SU-DHL-6 (cell line): ENCODE measurements around the gene FAIM2.

ENCODE experiments used
- H2AFZ ChIP-seq: fragments of 200-600 bp; sonication (generic); 2 replicates; pipeline ENCODE4 v1.6.1; 2014; ENCODE audit warnings: low read depth, mild to moderate bottlenecking, moderate library complexity, mixed read lengths, antibody characterized with exemption, low read length; ENCODE audit not compliant: severe bottlenecking
- H3F3A ChIP-seq: fragments of 200-600 bp; shearing (Covaris generic); 2 replicates; pipeline ENCODE4 v1.6.0; 2016; ENCODE audit warnings: antibody characterized with exemption, mild to moderate bottlenecking; ENCODE audit not compliant: insufficient read depth
- H3K27ac ChIP-seq: fragments of 200-600 bp; sonication (generic); 2 replicates; pipeline ENCODE4 v1.5.1; 2016; ENCODE audit warnings: low read depth, mild to moderate bottlenecking, low read length, moderate library complexity, mixed read lengths
- H3K27me3 ChIP-seq: fragments of 200-600 bp; sonication (generic), shearing (Covaris generic); 2 replicates; pipeline ENCODE4 v1.6.0; 2014; ENCODE audit warnings: mild to moderate bottlenecking, low read length
- H3K36me3 ChIP-seq: fragments of 200-600 bp; sonication (generic); 2 replicates; pipeline ENCODE4 v1.6.1; 2014; ENCODE audit warnings: mild to moderate bottlenecking, low read length, mixed read lengths
- H3K4me2 ChIP-seq: fragments of 300-600, 200-600 bp; shearing (Covaris generic), sonication (generic); 2 replicates; pipeline ENCODE4 v1.6.0; 2014; ENCODE audit warnings: low read length, low read depth, mild to moderate bottlenecking; ENCODE audit not compliant: poor library complexity, severe bottlenecking
- H3K4me3 ChIP-seq: fragments of 200-600 bp; sonication (generic); 2 replicates; pipeline ENCODE4 v1.5.1; 2014; ENCODE audit warnings: antibody characterized with exemption, low read length, mild to moderate bottlenecking, mixed read lengths; ENCODE audit not compliant: insufficient read depth, poor library complexity, severe bottlenecking
- H3K79me2 ChIP-seq: fragments of 200-600 bp; sonication (generic); 2 replicates; pipeline ENCODE4 v1.6.1; 2014; ENCODE audit warnings: mild to moderate bottlenecking, low read length, moderate library complexity; ENCODE audit not compliant: insufficient read depth
- H3K9ac ChIP-seq: fragments of 200-600 bp; sonication (generic); 2 replicates; pipeline ENCODE4 v1.7.0; 2014; ENCODE audit warnings: mild to moderate bottlenecking, low read length
- H3K9me2 ChIP-seq: fragments of 200-600 bp; sonication (generic); replicated peaks from 2 replicates; pipeline ENCODE4 v1.6.1; 2014; ENCODE audit warnings: low read length; ENCODE audit not compliant: insufficient read depth
- H3K9me3 ChIP-seq: fragments of 200-600 bp; sonication (generic); 2 replicates; pipeline ENCODE4 v1.6.1; 2014; ENCODE audit warnings: low read length, mixed read lengths; ENCODE audit not compliant: insufficient read depth
- H4K20me1 ChIP-seq: fragments of 200-600 bp; sonication (generic); 2 replicates; pipeline ENCODE4 v1.6.1; 2014; ENCODE audit warnings: low read depth, mild to moderate bottlenecking, antibody characterized with exemption, low read length, moderate library complexity, mixed read lengths
- CTCF ChIP-seq: fragments of 200-600 bp; sonication (generic); IDR thresholded peaks from one replicate; pipeline ENCODE4 v1.5.1; 2017; ENCODE audit warnings: antibody characterized with exemption, mild to moderate bottlenecking, low read length, moderate library complexity; ENCODE audit not compliant: insufficient read depth, poor library complexity, severe bottlenecking
- EZH2phosphoT487 ChIP-seq: fragments of 200-600 bp; sonication (generic), shearing (Covaris generic); conservative IDR thresholded peaks from 2 replicates; pipeline ENCODE4 v1.6.1; 2018; ENCODE audit warnings: mild to moderate bottlenecking, antibody characterized with exemption, low read length, moderate library complexity, mixed read lengths

The FAIM2 gene

GRCh38 chr12:49877066-49877465, 26.6 kb downstream of the FAIM2 start:
- no peaks in the 10 kb centered on the region for H3K36me3 ChIP-seq
- no peaks in the 10 kb centered on the region for H4K20me1 ChIP-seq
- no peaks in the 10 kb centered on the region for H3K9me2 ChIP-seq
- no peaks in the 10 kb centered on the region for H3K79me2 ChIP-seq
- peaks cover 12% of the 10 kb centered on the region; the same call in 1 of the 2 replicates for H3K9me3 ChIP-seq
- no peak overlapping the region for H3K9ac ChIP-seq
- no peak overlapping the region for H2AFZ ChIP-seq
- no peaks in the 10 kb centered on the region for H3K27me3 ChIP-seq
- no peak for TF ChIP-seq CTCF
- no peak overlapping the region for H3K4me3 ChIP-seq
- no peak overlapping the region for H3K4me2 ChIP-seq
- H3F3A ChIP-seq: peaks cover 17% of the 10 kb centered on the region; the same call in 1 of the 2 replicates
- H3K27ac ChIP-seq: no peak overlapping the region

- no peak overlapping the region for H3K27ac ChIP-seq
- no peaks in the 10 kb centered on the region for H3K36me3 ChIP-seq
- peaks cover 17% of the 10 kb centered on the region; the same call in 1 of the 2 replicates for H3F3A ChIP-seq
- H3K9ac ChIP-seq: no peak overlapping the region
- H4K20me1 ChIP-seq: no peaks in the 10 kb centered on the region
- H3K9me3 ChIP-seq: peaks cover 12% of the 10 kb centered on the region; the same call in 1 of the 2 replicates
- no peak overlapping the region for H3K4me2 ChIP-seq
- no peaks in the 10 kb centered on the region for H3K79me2 ChIP-seq
- TF ChIP-seq EZH2phosphoT487 (no peak), CTCF (no peak)
- H3K9me2 ChIP-seq: no peaks in the 10 kb centered on the region
- no peak overlapping the region for H2AFZ ChIP-seq
- H3K4me3 ChIP-seq: no peak overlapping the region
- no peaks in the 10 kb centered on the region for H3K27me3 ChIP-seq
These were observed 27.6 kb downstream of the FAIM2 start for GRCh38 chr12:49876070-49876469.

- no peak overlapping the region for H3K27ac ChIP-seq
These were observed 28.5 kb downstream of the FAIM2 start for GRCh38 chr12:49875115-49875720.

More at GRCh38 chr12:49875115-49875720, 28.5 kb downstream of the FAIM2 start:
- Histone ChIP-seq H3F3A (peaks cover 17% of the 10 kb centered on the region; the same call in 1 of the 2 replicates), H3K9me3 (peaks cover 12% of the 10 kb centered on the region; the same call in 1 of the 2 replicates), H4K20me1 (no peaks in the 10 kb centered on the region), H3K9me2 (no peaks in the 10 kb centered on the region), H2AFZ (no peak overlapping the region), H3K36me3 (no peaks in the 10 kb centered on the region), H3K79me2 (no peaks in the 10 kb centered on the region), H3K4me2 (no peak overlapping the region), H3K4me3 (no peak overlapping the region), H3K9ac (no peak overlapping the region), H3K27me3 (no peaks in the 10 kb centered on the region)
- TF ChIP-seq EZH2phosphoT487 (no peak), CTCF (no peak)
